ENCODE results near the gene NPR3. TPM values are rescaled to one million over a fixed set of nuclear protein-coding genes. Genes with fewer than 3 reads are reported as not detected.

NPR3 gene
- polyA plus RNA-seq, 4 donors = 8.6 to 26.5 (median 19.5) TPM

- peak in 1 of 4 donors; percentile 2 for DNase-seq (ENCODE audit: low read depth in 4 of 4, low spot score in 2 of 4)
Observed at GRCh38 chr5:32753765-32754164, 42.6 kb downstream of the NPR3 start.

- DNase-seq (ENCODE audit: low read depth in 4 of 4, low spot score in 2 of 4) = peak in 2 of 4 donors; percentile 29 to 56
Observed at GRCh38 chr5:32754284-32754683, 43.2 kb downstream of the NPR3 start.

GRCh38 chr5:32760091-32760509 lies 49.0 kb downstream of the NPR3 start:
- no peak for DNase-seq (ENCODE audit: low read depth in 4 of 4, low spot score in 2 of 4)

- no peak for DNase-seq (ENCODE audit: low read depth in 4 of 4, low spot score in 2 of 4)
Observed at GRCh38 chr5:32765266-32765665, 54.1 kb downstream of the NPR3 start.

- DNase-seq (ENCODE audit: low read depth in 4 of 4, low spot score in 2 of 4) = no peak
Observed at GRCh38 chr5:32767948-32768467, 56.9 kb downstream of the NPR3 start.

- DNase-seq (ENCODE audit: low read depth in 4 of 4, low spot score in 2 of 4) = no peak
Observed at GRCh38 chr5:32769711-32770110, 58.6 kb downstream of the NPR3 start.

- DNase-seq (ENCODE audit: low read depth in 4 of 4, low spot score in 2 of 4) = no peak
Observed at GRCh38 chr5:32770444-32770843, 59.3 kb downstream of the NPR3 start.

- DNase-seq (ENCODE audit: low read depth in 4 of 4, low spot score in 2 of 4) = no peak
Observed at GRCh38 chr5:32771037-32771436, 59.9 kb downstream of the NPR3 start.

GRCh38 chr5:32773944-32774343 lies 62.8 kb downstream of the NPR3 start:
- DNase-seq (ENCODE audit: low read depth in 4 of 4, low spot score in 2 of 4) = no peak

- DNase-seq (ENCODE audit: low read depth in 4 of 4, low spot score in 2 of 4) = no peak
Observed at GRCh38 chr5:32776200-32776599, 65.1 kb downstream of the NPR3 start.

GRCh38 chr5:32777222-32777621 lies 66.1 kb downstream of the NPR3 start:
- DNase-seq (ENCODE audit: low read depth in 4 of 4, low spot score in 2 of 4) = no peak

- DNase-seq (ENCODE audit: low read depth in 4 of 4, low spot score in 2 of 4) = no peak
Observed at GRCh38 chr5:32777733-32778132, 66.6 kb downstream of the NPR3 start.

- DNase-seq (ENCODE audit: low read depth in 4 of 4, low spot score in 2 of 4) = no peak
Observed at GRCh38 chr5:32778403-32778802, 67.3 kb downstream of the NPR3 start.

- no peak for DNase-seq (ENCODE audit: low read depth in 4 of 4, low spot score in 2 of 4)
Observed at GRCh38 chr5:32779754-32780415, 68.8 kb downstream of the NPR3 start.

GRCh38 chr5:32780508-32780919 lies 69.4 kb downstream of the NPR3 start:
- no peak for DNase-seq (ENCODE audit: low read depth in 4 of 4, low spot score in 2 of 4)

- no peak for DNase-seq (ENCODE audit: low read depth in 4 of 4, low spot score in 2 of 4)
Observed at GRCh38 chr5:32783661-32784060, 72.5 kb downstream of the NPR3 start.

GRCh38 chr5:32785611-32786254 lies 74.6 kb downstream of the NPR3 start:
- DNase-seq (ENCODE audit: low read depth in 4 of 4, low spot score in 2 of 4) = no peak

GRCh38 chr5:32786311-32786710 lies 75.2 kb downstream of the NPR3 start:
- DNase-seq (ENCODE audit: low read depth in 4 of 4, low spot score in 2 of 4) = no peak

GRCh38 chr5:32790411-32790951 lies 79.4 kb downstream of the NPR3 start:
- DNase-seq (ENCODE audit: low read depth in 4 of 4, low spot score in 2 of 4) = no peak

GRCh38 chr5:32791536-32792243 lies 80.6 kb downstream of the NPR3 start:
- no peak for DNase-seq (ENCODE audit: low read depth in 4 of 4, low spot score in 2 of 4)

GRCh38 chr5:32794086-32794485 lies 83.0 kb downstream of the NPR3 start:
- DNase-seq (ENCODE audit: low read depth in 4 of 4, low spot score in 2 of 4) = no peak
